Calu3 (cell line): ENCODE measurements around the gene POPDC2. TPM values are rescaled to one million over a fixed set of nuclear protein-coding genes. Genes with fewer than 3 reads are reported as not detected.

Experiments used
- BruUV-seq: library from RNA; stranded (reverse); fragments of 400-500 nt; replicated peaks from 2 replicates; lab custom pipeline; 2021; lab: Mats Ljungman, UMichigan
- CTCF ChIA-PET: fragments of 300-600 bp; sonication (Branson Sonifier 250); formaldehyde crosslinking; loops from one replicate; lab custom pipeline; 2022; ENCODE audit warnings: antibody characterized with exemption; lab: Charles Lee
- DNase-seq: peaks from one replicate; pipeline ENCODE4 v3.0.0; 2022
- H3K27ac Mint-ChIP-seq: one replicate; pipeline ENCODE4 v1.8.0; 2022; ENCODE audit warnings: mixed read lengths; ENCODE audit not compliant: unreplicated experiment
- H3K27me3 Mint-ChIP-seq: one replicate; pipeline ENCODE4 v1.8.0; 2022; ENCODE audit warnings: mixed read lengths; ENCODE audit not compliant: unreplicated experiment
- H3K36me3 Mint-ChIP-seq: one replicate; pipeline ENCODE4 v1.8.0; 2022; ENCODE audit warnings: mild to moderate bottlenecking, moderate library complexity, mixed read lengths; ENCODE audit not compliant: insufficient read depth, unreplicated experiment
- H3K4me1 Mint-ChIP-seq: one replicate; pipeline ENCODE4 v1.8.0; 2022; ENCODE audit warnings: mild to moderate bottlenecking, low read depth, mixed read lengths; ENCODE audit not compliant: unreplicated experiment
- H3K4me3 Mint-ChIP-seq: one replicate; pipeline ENCODE4 v1.8.0; 2022; ENCODE audit warnings: mild to moderate bottlenecking, low read depth, moderate library complexity, mixed read lengths; ENCODE audit not compliant: unreplicated experiment
- H3K9me3 Mint-ChIP-seq: one replicate; pipeline ENCODE4 v1.8.0; 2022; ENCODE audit warnings: low read depth, mixed read lengths; ENCODE audit not compliant: unreplicated experiment
- intact Hi-C: fragments of 100-400 bp; cut with micrococcal nuclease; formaldehyde crosslinking; loops from one replicate; pipeline ENCODE4 v1.10.0; 2022; ENCODE audit not compliant: unreplicated experiment
- total RNA-seq: library from RNA; stranded (reverse); gene quantifications from 2 replicates; pipeline ENCODE4 v1.2.3, GENCODE V29; 2022
- TF ChIP-seq, protein P1 (sequence below): fragments of 200-600 bp; IDR thresholded peaks from one replicate; pipeline ENCODE4 v1.8.0; 2022; ENCODE audit warnings: antibody characterized with exemption; ENCODE audit not compliant: unreplicated experiment

POPDC2 gene
- total RNA-seq, 1 experiment from 2014 or later: 0.80 TPM

DNA sequence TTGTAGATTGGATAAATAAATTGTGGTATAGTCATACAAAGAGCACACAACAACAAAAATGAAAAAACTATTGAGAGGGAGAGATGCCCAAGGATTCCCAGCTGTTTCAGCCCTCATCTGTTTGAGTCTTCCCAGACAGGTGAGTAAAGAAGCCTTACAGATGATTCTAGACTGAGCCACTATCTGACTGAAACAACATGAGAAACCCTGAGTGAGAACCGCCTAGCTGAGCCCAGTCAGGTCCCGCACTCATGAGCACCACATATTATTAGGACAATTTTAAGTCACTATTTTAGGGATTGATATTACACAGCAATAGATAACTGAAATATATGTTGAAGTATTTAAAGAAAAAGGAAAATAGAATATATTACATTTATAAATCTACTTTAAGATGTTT, 19.0 kb downstream of the POPDC2 start:
- BruUV-seq: no TSS peak
- Mint-ChIP-seq H3K36me3 (no peaks in the 10 kb centered on the region), H3K4me3 (no peak overlapping the region), H3K27me3 (no peaks in the 10 kb centered on the region), H3K4me1 (no peaks in the 10 kb centered on the region), H3K9me3 (no peaks in the 10 kb centered on the region), H3K27ac (no peak overlapping the region)
- intact Hi-C loops: no loop called here
- CTCF ChIA-PET: interaction anchor here (0.7 kb wide), 1 partner anchor 90 kb away, joined by 4 read pairs; no protein-coding TSS in a partner anchor
- TF ChIP-seq, protein P1, sequence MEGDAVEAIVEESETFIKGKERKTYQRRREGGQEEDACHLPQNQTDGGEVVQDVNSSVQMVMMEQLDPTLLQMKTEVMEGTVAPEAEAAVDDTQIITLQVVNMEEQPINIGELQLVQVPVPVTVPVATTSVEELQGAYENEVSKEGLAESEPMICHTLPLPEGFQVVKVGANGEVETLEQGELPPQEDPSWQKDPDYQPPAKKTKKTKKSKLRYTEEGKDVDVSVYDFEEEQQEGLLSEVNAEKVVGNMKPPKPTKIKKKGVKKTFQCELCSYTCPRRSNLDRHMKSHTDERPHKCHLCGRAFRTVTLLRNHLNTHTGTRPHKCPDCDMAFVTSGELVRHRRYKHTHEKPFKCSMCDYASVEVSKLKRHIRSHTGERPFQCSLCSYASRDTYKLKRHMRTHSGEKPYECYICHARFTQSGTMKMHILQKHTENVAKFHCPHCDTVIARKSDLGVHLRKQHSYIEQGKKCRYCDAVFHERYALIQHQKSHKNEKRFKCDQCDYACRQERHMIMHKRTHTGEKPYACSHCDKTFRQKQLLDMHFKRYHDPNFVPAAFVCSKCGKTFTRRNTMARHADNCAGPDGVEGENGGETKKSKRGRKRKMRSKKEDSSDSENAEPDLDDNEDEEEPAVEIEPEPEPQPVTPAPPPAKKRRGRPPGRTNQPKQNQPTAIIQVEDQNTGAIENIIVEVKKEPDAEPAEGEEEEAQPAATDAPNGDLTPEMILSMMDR: no peak
- DNase-seq: no peak

DNA sequence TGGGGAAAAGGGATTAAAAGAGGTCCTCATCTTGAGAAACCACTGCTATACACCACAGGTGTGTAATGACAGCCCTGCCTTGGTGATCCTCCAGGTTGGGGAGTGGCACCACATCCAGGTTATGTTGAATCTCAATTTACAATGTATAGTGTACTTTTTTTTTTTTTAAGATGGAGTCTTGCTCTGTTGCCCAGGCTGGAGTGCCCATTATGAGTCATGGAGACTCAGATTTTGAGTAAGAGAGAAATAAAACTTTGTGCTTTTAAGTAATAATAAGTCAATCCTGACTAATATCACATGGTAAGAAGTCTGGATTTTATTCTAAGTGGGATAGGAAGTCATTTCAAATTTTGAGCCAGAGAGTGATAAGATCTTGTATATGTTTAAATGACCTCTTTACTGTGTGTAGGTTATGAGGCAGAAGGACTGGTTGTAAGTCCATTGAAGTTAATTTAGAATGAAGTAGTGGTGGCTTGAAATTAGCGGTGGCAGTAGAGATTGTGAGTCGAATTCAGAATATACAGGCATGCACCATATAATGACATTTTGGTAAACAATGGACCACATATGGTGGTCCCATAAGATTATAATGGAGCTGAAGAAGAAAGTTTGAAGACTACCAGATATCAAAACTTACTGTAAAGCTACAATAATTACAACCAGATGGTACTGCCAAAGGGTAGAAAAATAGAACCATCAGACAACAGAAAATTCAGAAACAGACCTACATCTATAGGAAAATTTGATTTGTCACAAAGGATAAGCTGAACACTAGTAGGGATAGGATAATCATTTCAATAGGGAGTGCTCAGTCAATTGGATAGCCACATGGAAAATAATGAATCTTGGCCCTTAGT, 20.7 kb downstream of the POPDC2 start:
- TF ChIP-seq, protein P1: no peak
- no peak for DNase-seq
- H3K4me3 Mint-ChIP-seq: no peak overlapping the region
- H3K27ac Mint-ChIP-seq: no peak overlapping the region
- no peaks in the 10 kb centered on the region for H3K9me3 Mint-ChIP-seq
- no TSS peak for BruUV-seq
- CTCF ChIA-PET: no interaction called here
- intact Hi-C loops: no loop called here
- H3K4me1 Mint-ChIP-seq: no peaks in the 10 kb centered on the region
- H3K27me3 Mint-ChIP-seq: no peaks in the 10 kb centered on the region
- H3K36me3 Mint-ChIP-seq: no peaks in the 10 kb centered on the region

DNA sequence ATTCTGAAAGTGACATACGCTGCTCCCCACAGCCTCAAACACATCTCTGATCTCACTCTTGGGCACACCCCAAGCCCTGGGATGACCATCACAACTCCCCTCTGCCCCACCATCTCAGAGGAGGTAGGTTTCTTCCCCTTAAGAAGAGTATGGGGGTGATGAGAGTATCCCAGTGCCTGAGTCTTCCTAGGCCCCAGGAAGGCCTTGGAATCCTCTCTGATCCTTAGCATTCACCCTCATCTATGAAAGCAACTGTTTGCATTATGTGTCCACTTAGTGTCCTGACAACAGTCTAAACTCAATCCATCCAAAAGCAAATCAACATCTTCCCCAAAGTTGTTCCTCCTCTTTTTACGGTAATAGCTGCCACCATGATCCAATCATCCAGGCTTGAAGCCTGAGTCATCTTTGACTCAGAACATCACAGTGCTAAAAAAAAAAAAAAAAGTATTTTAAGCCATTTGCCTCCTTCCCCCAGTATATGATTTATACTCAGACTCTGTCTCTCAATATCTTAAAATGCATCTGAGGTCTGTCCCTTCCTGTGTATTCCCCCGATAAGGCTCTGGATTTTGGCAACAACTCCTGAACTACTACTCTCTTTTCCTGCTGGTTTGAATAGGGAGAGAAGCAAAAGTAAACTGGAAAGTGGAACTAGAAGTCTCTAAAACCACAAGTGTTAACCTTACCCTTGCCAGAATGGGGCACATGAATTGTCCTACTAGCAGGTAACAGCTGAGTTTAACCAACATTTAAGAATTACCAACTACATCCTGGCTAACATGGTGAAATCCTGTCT, 22.5 kb downstream of the POPDC2 start:
- intact Hi-C loops: no loop called here
- CTCF ChIA-PET: no interaction called here
- H3K4me3 Mint-ChIP-seq: no peak overlapping the region

DNA sequence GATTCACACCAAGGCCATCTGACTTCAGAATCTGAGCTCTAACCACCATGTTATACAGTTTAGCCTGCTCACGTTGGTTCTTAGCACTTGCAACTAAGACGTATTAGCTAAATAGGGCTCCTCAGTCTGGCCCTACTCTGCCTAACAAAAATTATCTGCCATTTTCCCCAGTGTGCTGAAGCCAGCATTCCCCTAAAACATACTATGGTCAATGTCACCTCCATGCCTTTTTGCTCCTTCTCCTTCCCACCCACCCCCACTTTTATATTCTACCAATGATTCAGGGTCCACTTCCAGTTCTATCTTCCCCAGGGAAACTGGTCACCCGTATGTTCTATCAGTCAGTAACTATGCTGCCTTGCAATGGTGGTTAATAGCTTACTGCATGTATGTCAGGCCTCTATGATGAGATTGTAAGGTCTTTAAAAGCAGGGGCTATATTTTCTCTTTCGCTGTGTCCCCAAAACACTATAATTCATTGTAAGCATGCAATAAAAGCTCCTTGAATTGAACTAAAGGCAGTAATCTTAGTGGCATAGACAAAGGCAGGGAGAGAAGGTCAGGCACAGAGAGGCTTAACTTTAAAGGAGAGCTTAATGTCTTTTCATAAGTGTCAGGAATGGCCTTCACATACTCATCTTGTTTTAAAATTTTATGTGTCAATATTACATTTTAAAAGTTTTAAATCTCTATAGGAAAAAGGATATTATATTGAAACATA, 23.3 kb downstream of the POPDC2 start:
- Mint-ChIP-seq H3K27me3 (no peaks in the 10 kb centered on the region), H3K9me3 (no peaks in the 10 kb centered on the region), H3K4me3 (no peak overlapping the region), H3K27ac (no peak overlapping the region), H3K36me3 (no peaks in the 10 kb centered on the region), H3K4me1 (no peaks in the 10 kb centered on the region)
- no TSS peak for BruUV-seq
- DNase-seq: no peak
- CTCF ChIA-PET: no interaction called here
- TF ChIP-seq, protein P1: no peak
- intact Hi-C loops: no loop called here

More for the DNA sequence above, 22.5 kb downstream of the POPDC2 start:
- no peaks in the 10 kb centered on the region for H3K27me3 Mint-ChIP-seq
- no peak for DNase-seq
- no peaks in the 10 kb centered on the region for H3K9me3 Mint-ChIP-seq
- no TSS peak for BruUV-seq
- H3K36me3 Mint-ChIP-seq: no peaks in the 10 kb centered on the region
- TF ChIP-seq, protein P1: no peak
- no peak overlapping the region for H3K27ac Mint-ChIP-seq
- no peaks in the 10 kb centered on the region for H3K4me1 Mint-ChIP-seq
